IPS-NIHi11 (cell line): ENCODE measurements around the gene MYH7.
"Not testable (repeated sequence)": the region's sequence is repeated elsewhere in the genome, so short reads cannot be mapped to it uniquely, and the experiment has no call there.

Source experiments
- DNase-seq: peaks from one replicate; pipeline ENCODE4 v3.0.0; 2012; ENCODE audit warnings: mixed read lengths, low spot score

Gene MYH7

GRCh38 chr14:23406725-23407355, 28.6 kb downstream of the MYH7 start:
- no peak for DNase-seq

- DNase-seq, result no peak
Measured at GRCh38 chr14:23406244-23406643, 29.2 kb downstream of the MYH7 start.

GRCh38 chr14:23405516-23406025, 29.9 kb downstream of the MYH7 start:
- no peak for DNase-seq

- no peak for DNase-seq
Measured at GRCh38 chr14:23405096-23405495, 30.4 kb downstream of the MYH7 start.

- no peak for DNase-seq
Measured at GRCh38 chr14:23404331-23404900, 31.0 kb downstream of the MYH7 start.

- no peak for DNase-seq
Measured at GRCh38 chr14:23403908-23404307, 31.6 kb downstream of the MYH7 start.

- no peak for DNase-seq
Measured at GRCh38 chr14:23403139-23403438, 32.4 kb downstream of the MYH7 start.

GRCh38 chr14:23402296-23403138, 32.9 kb downstream of the MYH7 start:
- peak; percentile 43 for DNase-seq

GRCh38 chr14:23401291-23401690, 34.2 kb downstream of the MYH7 start:
- no peak for DNase-seq

- not testable (repeated sequence) for DNase-seq
Measured at GRCh38 chr14:23400496-23401149, 34.8 kb downstream of the MYH7 start.

- DNase-seq, result no peak
Measured at GRCh38 chr14:23399591-23399990, 35.9 kb downstream of the MYH7 start.

- DNase-seq, result no peak
Measured at GRCh38 chr14:23399136-23399535, 36.3 kb downstream of the MYH7 start.

- DNase-seq, result no peak
Measured at GRCh38 chr14:23398348-23398747, 37.1 kb downstream of the MYH7 start.

- no peak for DNase-seq
Measured at GRCh38 chr14:23396781-23397407, 38.6 kb downstream of the MYH7 start.

GRCh38 chr14:23396126-23396525, 39.3 kb downstream of the MYH7 start:
- DNase-seq, result no peak

- no peak for DNase-seq
Measured at GRCh38 chr14:23392613-23393012, 42.8 kb downstream of the MYH7 start.

GRCh38 chr14:23389871-23390270, 45.6 kb downstream of the MYH7 start:
- not testable (repeated sequence) for DNase-seq

GRCh38 chr14:23389396-23389795, 46.1 kb downstream of the MYH7 start:
- no peak for DNase-seq

- DNase-seq, result no peak
Measured at GRCh38 chr14:23388996-23389395, 46.5 kb downstream of the MYH7 start.

GRCh38 chr14:23387916-23388882, 47.3 kb downstream of the MYH7 start:
- DNase-seq, result no peak

GRCh38 chr14:23386999-23387398, 48.5 kb downstream of the MYH7 start:
- DNase-seq, result no peak
